SKM-1 treated with dmso at 0.1 percent for 144 hours (cell line): ENCODE measurements around the gene CPN2.

Experiments
- DNase-seq: peaks from one replicate; lab custom pipeline; 2025; ENCODE audit not compliant: unreplicated experiment; lab: John Stamatoyannopoulos, UW

The CPN2 gene

DNA sequence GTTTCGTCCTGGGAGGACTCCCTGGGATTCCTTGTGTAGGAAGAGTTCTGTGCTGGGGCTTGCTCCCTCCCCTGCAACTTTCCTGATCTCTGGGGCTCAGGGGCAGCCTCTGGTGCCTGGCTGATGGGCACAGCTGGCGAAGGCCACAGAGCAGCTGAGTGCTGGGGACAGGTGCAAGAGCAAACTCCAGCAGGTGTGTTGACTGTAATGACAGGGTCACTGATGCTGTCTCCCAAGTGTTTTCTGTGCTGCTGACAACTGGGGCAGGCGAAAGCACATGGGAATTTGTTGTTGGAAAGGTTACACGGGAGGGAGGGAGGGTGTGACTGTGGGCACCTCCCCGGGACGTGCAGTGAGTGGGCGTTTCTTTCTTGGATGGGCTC is 21.6 kb downstream of the CPN2 start:
- DNase-seq = no peak

DNA sequence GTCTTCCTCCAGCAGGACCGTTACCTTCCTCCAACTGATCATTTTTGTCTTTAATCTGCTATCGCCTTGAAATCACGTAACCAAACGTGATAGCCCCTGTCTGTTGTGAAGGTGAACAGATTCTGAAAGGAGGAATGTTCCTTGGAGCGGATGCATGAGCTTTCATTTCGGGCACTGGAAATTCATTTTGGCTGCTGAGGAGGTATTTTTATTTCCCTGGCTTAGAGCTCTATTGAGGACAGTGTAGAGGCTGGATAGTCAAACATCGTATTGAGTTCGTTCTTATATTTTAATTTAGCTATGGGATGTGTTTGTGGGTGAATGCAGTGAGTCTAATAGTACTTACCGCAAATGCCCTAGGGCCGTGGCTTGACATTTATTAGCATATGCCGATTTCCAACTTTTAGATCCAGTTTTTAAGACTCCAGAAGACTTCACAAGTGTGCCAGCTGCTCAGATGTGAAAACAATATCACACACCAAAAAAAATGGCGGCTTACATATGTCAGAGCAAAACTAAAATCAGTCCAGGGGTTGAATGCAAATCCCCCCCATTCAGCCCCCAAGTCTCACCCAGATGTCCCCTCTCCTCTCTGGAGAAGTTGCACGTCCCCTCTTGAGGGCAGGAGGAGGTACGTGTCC is 22.1 kb downstream of the CPN2 start:
- DNase-seq = no peak

DNA sequence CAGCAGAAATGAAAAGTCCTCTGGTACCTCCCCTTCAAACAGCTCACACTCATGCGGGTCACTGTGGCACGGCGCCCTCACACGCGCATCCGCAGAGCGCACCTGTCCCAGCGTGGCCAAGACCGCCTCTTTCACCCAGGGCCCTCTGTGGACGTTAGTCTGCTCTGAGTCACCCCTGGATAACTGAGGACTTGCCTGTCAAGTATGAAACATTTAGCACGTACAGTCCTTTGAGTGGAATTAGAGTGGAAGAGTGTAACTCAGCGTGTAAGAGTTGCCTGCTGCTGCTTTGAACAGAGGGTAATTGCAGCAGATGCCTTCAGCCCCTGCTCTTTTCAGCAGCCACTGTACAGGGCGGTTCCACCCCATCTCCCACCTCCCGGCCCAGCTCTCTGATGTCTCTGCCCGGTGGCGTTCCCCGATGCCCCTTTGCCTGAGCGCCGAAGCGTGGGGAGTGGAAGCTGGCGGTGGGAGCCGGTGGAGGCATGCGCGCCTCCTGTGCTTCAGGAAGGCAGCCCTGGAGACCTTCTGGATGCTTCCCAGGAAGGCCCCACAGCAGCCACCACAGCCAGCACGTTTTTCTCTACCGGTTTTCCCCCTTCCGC is 23.0 kb downstream of the CPN2 start:
- DNase-seq = no peak

DNA sequence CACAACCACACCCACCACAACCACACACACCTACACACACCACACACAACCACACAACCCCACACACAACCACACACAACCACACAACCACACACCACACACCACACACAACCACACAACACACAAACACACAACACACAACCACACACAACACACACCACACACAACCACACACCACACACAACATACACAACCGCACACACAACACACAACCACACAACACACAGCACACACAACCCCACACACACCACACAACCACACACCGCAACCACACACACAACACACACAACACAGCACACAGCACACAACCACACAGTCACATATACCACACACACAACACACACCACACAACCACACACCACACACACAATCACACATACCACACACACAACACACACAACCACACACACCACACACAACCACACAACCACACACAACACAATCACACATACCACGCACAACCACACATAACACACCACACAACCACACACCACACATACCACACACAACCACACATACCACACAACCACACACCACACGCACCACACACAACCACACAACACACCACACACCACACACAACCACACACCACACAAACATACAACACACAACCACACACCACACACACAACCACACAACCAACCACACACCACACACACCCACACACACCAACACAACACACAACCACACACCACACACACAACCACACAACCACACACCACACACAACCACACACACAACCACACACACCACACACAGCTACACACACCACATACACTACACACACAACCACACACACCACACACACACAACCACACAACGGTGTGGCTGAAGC is 23.7 kb downstream of the CPN2 start:
- no peak for DNase-seq

DNA sequence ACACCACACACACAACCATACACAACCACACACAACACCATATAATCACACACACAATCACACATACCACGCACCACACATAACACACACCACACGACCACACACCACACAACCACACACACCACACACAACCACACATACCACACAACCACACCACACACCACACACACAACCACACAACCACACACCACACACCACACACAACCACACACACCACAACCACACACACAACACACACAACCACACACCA is 24.2 kb downstream of the CPN2 start:
- DNase-seq = no peak

DNA sequence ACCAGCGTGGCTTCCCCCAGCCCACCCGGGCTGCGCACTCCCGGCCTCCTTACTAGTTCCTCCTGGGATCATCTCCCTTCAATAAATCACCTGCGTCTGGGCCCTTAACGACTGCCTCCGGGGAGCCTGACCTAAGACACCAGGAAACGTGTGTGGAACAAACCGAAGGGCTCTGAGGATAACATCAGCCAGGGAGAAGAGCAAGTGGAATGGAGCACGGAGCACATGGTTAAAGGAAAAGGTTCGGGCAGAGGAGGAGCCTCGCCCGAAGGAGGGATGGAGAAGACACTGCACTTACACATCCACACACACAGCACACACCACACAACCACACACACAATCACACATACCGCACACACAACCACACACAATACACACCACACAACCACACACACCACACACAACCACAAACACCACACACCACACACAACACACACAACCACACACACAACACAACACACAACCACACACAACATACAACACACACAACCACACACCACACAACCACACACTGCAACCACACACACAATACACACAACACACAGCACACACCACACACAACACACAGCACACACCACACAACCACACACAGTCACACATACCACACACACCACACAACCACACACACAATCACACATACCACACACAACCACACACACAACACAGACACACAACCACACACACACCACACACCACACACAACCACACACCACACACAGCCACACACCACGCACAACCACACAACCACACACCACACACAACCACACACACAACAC is 24.7 kb downstream of the CPN2 start:
- no peak for DNase-seq

DNA sequence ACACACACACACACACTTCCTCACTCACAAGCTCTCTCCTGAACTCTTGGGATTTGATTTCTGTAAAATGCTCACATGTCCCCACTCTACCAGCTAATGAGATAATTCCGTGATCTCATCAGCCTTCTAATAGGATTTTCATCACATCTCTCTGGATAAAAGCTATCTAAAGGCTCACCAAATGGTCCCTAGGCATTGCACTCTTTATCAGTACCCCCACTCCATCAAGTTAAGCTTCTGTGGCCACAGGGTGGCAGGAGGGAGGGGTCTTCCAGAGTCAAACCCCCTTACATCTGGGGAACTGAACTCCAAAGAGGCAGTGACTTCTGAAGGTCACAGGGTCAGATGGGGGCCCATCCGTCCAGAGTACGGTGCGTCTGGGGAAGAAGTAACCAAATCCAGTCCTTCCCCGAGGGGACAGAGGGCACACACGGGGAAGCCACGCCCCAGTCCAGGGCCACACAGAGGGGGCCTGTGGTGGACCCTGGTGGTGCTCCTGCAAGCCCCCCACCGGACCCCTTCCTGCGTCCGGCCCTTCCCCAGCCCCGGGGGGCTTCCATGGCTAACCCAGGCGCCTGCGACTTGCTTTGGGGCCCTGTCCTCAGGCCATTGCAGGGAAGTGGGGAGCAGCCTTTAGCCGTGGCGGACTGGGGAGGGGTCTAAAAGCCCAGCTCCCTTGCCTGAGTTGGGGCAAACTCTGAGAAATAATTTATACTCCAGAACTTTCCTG is 25.5 kb downstream of the CPN2 start:
- DNase-seq = no peak

DNA sequence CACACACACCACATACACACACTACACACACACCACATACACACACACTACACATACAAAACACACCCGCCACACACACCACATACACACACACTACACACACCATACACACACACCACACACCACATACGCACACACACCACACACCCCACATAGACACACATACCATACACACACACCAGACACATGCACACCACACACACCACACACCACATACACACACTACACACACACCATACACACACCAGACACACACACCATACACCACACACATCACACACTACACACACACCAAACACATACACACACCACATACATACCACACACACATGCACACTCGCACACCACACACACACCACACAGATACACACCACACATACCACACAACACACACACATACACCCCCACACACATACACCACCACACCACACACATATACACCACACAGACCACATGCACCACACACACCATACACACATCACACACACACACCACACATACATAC is 26.3 kb downstream of the CPN2 start:
- no peak for DNase-seq

DNA sequence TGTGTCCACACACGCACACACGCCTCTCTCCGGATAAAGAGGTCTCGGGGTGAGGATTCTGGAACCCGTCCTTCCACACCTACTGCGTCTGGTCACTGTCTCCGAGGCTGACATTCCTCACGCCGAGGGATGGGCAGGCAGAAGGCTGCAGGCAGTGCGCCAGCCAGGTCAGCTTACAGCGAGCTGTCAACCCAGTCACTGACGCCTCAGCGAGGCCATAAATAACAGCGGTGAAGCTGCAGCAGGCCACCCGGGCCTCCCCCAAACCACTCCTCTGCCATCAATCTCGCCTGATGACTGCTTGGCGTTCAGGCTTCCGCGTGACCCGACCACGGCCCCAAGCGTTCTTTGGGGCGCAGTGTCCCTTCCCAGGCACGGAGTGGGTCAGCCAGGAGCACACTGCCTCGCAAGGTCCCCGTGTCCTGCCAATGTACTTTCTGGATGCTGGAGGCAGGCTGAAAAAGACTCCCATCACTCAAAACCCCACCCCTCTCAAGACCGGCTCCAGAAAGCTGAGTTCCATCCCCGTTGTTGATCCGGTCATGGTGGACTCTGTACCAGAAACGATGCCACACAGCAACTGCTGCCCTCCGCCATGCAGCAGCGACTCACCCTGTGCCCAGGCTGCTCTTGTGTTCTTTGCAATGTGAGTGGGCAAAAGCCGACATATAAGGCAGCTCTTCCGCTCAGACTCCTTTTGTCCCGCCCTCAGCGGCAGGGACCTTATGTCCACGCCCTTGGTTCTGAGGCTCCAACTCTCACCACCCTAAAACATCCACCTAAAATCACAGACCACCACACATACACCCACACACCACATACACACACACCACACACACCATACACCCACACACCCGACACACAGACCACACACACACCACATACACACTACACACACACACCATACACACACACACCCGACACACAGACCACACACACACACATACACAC is 27.1 kb downstream of the CPN2 start:
- no peak for DNase-seq

DNA sequence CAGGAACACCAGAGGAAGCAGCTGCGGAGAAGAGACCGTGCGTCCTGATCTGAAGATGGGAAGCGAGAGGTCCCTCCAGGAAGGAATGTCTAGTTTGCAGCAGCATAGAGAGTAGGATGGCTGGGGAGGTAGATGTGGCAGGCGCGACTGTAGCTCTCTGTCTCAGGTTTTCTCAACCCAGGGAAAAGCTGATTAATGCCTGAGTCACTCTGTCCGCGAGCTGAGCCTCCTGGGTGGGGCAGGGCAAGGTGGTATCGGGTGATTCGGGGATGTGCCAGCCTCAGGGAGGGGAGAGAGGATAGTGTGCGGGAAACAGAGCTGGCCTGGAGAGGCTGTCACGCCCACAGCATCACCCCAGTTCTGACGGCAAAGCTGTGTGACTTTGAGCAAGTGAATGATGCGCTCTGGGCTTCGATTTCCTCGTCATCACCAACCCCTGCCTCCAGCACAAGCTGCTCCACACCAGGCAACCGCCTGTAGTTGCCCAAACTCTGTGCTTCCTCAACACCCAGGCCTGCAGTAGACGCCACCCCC is 28.4 kb downstream of the CPN2 start:
- DNase-seq = no peak

DNA sequence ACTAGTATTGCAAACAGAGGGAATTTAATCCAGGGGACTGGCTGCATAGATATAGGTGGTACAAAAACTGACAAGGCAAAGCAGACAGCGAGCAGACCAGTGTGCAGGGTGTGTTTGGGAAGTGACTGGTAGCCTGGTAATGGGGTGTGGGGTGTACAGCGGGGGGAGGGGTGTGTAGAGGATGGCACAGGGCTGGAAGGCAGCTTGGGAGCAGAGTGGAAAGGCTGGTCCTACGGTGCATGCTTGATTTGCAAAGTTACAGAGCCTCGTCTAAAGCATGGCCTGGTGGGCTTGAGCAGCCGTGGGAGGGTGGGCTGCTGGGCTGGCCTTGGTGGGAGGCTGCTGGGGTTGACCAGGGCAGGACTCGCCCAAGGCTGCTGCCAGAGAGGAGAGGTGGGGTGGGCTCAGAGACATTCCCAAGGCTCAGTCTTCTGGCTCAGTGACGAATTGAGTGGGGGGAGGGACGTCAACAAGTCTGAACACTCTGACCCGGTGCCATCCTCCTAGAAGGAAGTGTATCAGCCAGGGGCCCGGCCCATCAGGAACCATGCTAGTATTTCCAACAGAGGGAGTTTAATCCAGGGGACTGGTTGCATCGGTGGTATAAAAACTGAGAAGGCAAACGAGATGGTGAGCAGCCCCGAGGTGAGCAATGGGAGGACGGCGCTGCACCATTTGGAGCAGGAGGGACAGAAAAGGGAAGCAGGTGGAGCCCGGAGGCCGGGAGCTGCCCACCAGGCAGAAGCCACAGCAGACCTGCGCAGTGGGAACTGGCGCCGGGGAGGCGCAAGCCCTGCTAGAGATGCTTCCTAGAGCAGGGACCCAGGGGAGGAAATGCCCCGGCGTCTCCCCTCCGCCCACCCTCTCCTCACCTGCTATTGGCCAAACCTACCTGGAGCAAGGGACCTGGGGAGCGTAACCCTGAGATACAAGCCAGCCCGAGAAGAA is 29.2 kb downstream of the CPN2 start:
- no peak for DNase-seq

DNA sequence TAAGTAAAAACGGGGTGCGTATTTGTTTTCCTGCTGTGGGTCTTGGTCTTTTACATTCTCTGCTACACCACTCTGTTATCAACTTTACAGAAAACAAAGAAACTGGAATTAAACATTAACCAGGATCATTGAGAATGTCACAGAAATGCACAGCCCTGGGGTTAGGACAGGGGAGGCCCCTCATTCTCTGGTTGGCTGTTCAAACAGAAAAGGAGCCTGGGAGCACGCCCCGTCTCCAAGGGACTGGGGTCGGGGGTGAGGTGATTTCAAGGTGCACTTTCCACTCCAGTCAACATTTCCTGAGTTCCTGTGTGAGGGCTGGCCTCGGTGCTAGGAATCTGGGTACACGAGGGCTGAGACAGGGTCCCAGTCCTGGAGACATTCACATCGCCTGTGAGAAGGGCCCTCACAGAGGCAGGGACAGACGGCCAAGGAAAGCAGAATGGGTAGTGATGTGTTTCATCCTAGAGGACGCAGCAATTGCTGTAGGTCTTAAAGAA is 30.3 kb downstream of the CPN2 start:
- no peak for DNase-seq

DNA sequence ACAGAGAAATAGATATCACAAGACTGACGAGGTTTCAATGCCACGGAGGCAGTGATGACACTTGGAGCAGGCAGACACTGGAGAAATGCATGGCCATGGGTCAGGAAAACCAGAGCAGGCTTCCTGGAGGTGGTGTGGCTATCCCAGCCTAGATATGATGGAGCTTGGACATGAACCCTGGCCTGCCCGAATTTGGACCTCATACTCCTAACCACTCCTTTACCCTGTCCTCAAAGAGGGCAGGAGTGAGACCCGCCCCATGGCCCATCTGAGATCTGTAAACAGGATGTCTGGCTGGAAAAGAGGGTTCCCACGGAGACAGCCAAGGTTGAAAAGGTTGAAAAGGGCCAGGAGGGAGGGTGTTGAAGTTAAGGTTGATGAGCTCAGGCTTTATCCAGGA is 31.0 kb downstream of the CPN2 start:
- DNase-seq = no peak

DNA sequence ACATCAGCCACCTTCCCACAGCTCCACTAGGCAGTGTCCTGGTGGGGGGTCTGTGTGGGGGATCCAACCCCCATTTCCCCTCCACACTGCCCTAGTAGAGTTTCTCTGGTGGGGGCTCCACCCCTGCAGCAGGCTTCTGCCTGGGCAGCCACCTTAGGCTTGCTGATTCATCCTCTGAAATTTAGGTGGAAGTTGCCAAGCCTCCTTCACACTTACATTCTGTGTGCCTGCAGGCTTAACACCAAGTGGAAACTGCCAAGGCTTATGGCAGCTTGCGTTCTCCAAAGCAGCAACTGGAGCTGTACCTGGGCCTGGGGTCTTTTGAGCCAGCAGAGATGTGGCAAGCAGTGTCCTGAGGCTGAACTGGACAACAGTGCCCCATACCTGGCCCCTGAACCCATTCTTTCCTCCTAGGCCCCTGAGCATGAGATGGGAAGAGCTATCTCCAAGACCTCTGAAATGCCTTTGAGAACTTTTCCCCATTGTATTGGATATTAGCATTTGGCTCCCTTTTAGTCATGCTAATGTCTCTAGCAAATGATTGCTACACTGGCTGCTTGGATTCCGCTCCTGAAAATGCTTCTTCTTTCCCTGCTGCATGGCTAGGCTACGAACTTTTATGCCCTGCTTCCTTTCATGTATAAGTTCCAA is 32.5 kb downstream of the CPN2 start:
- no peak for DNase-seq

DNA sequence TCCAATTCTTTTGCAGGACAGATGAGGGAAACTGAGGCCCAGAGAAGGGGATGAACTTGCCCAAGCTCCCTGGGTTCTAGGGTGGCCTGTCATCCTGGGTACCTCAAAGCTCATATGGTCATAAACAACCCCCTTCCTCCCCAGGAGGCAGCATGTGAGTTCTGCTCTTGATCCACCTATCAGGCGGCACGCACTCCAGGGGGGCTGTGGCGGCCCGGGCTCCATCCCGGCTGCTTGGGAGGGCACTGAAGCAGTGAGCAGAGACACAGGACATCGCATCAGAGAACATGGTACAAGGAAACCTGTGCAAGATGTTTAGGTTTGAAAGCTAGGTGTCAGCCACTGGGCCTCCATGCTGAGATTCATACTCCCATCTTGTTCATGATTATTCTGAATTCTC is 34.2 kb downstream of the CPN2 start:
- DNase-seq = no peak

DNA sequence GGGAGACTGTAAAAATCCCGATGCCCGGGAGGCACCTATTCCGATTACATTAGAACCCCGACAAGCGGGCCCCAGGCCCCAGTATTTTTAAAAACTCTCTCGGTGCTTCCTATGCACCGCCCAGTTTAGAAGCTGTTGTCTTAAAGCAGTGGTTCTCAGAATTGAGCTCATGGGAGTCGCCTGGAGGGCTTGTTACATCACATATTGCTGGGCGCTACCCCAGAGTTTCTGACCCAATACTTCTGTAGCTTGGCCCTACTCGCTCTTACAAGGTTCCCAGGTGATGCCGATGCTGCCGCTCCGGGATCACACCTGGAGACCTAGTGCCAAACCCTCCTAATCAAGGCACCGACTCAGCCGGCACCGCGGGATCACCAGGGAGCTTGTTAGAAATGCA is 35.2 kb downstream of the CPN2 start:
- no peak for DNase-seq

DNA sequence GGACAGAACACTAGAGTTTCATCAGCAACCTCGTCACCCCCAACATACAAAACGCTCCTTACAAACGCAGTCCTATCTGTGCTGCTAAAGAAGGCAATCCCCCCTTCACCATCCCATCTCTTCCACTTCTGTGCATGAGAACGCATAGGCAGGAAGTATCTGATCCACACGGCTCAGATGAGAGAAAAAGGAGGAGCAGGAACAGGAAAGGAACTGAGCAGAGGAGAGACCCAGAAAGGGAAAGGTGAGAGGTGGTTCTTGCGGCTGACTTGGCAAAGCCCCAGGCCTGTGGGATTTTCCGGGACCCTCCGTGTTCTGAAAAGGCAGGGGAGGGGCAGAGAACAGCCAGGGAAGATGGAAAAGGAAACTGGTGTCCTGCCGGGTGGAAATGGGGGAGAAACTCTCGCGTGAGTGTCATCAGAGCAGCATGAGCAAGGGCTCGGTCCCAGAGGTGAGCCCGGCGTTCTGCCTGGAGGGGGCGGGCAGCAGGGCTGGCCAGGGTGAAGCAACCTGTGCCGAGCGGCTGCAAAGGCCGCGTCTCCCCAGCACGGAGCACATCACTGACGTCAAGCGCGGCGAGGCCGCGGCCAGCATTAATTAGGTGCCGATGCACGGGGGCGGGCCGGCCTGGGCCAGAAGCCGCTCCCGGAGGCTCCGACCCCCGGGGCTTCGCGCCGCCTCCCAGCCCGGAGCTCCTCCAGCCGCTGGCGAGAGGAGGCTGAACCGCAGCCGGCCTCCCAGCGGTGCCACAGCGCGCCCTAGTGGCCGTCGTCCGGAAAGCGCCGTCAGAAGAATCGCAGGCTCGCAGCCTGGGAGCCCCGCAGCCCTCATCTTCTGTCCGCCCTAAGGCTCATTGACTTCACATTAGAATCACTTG is 35.8 kb downstream of the CPN2 start:
- peak; percentile 49 for DNase-seq
